ENCODE measurements around the gene CHST14. TPM values are rescaled to one million over a fixed set of nuclear protein-coding genes. Genes with fewer than 3 reads are reported as not detected.

The CHST14 gene
- total RNA-seq, 1 donor = 13.4 TPM

DNA sequence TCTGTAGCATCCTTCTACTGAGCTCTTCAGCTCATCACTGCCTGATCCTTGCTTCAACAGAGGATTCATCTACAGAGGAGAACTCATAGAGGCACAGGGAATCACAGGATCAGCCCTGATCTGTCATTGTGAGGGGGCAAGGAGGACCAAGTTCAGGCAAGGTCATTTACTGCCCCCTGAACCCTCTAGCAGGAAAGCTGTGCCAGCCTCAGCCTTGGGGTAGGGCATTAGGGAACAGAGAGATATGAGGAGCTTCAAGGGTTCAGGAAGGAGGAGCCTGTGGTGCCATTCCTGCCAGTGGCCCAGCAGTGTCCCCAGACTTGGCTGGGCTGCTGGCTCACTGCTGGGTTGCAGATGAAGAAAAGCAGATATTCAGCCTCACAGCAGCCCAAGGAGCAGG is 8.2 kb downstream of the CHST14 start:
- TF ChIP-seq, protein P1, sequence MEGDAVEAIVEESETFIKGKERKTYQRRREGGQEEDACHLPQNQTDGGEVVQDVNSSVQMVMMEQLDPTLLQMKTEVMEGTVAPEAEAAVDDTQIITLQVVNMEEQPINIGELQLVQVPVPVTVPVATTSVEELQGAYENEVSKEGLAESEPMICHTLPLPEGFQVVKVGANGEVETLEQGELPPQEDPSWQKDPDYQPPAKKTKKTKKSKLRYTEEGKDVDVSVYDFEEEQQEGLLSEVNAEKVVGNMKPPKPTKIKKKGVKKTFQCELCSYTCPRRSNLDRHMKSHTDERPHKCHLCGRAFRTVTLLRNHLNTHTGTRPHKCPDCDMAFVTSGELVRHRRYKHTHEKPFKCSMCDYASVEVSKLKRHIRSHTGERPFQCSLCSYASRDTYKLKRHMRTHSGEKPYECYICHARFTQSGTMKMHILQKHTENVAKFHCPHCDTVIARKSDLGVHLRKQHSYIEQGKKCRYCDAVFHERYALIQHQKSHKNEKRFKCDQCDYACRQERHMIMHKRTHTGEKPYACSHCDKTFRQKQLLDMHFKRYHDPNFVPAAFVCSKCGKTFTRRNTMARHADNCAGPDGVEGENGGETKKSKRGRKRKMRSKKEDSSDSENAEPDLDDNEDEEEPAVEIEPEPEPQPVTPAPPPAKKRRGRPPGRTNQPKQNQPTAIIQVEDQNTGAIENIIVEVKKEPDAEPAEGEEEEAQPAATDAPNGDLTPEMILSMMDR (IDR thresholded peaks at IDR 0.05; ENCODE audit: extremely low read depth, low read depth, low read length) = no peak
- no peaks in the 10 kb centered on the region for H3K9me3 ChIP-seq (ENCODE audit: low read depth, low read length)
- DNase-seq (ENCODE audit: insufficient read length, low spot score, missing footprints) = no peak
- H3K79me2 ChIP-seq (ENCODE audit: insufficient read depth, low read length) = no peaks in the 10 kb centered on the region
- H3K27me3 ChIP-seq (ENCODE audit: insufficient read depth, low read length) = peaks cover 23% of the 10 kb centered on the region
- H2AFZ ChIP-seq (ENCODE audit: low read length) = no peak overlapping the region
- H3K4me2 ChIP-seq (ENCODE audit: insufficient read depth, low read length) = no peak overlapping the region
- H3K27ac ChIP-seq (ENCODE audit: low read depth, low read length) = no peak overlapping the region
- H4K20me1 ChIP-seq (ENCODE audit: insufficient read depth, low read length) = no peaks in the 10 kb centered on the region
- no peaks in the 10 kb centered on the region for H3K4me1 ChIP-seq (ENCODE audit: insufficient read depth, low read length)
- H3K36me3 ChIP-seq (ENCODE audit: insufficient read depth, low read length) = no peaks in the 10 kb centered on the region
- H3K4me3 ChIP-seq (ENCODE audit: insufficient read depth, low read length) = no peak overlapping the region

DNA sequence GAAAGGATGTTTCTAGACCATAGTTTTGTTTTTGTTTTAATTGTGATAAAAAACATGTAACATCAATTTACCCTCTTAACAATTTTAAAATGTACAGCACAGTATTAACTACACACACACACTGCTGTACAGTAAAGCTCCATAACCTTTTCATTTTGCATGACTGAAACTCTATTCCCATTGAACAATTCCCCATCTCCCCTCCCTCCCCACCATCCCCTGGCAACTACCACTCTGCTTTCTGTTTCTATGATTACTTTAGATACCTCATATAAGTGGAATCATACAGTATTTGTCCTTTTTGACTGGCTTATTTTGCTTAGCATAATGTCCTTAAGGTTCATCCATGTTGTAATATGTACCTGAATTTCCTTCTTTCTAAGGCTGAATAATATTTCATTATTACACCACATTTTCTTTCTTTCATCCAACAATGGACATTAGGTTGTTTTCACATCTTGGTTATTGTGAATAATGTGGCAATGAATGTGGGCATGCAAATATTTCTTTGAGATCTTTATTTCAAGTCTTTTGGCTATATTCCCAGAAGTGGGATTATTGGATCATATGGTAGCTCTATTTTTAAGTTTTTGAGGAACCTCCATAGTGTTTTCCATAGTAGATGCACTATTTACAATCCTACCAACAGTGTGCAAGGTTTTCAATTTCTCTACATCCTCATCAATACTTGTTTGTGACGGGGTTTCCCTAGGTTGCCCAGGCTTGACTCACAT is 10.7 kb downstream of the CHST14 start:
- Histone ChIP-seq H2AFZ (ENCODE audit: low read length) (no peak overlapping the region), H3K36me3 (ENCODE audit: insufficient read depth, low read length) (no peaks in the 10 kb centered on the region), H3K9me3 (ENCODE audit: low read depth, low read length) (no peaks in the 10 kb centered on the region), H3K4me1 (ENCODE audit: insufficient read depth, low read length) (no peaks in the 10 kb centered on the region), H3K27me3 (ENCODE audit: insufficient read depth, low read length) (peaks cover 23% of the 10 kb centered on the region), H3K79me2 (ENCODE audit: insufficient read depth, low read length) (no peaks in the 10 kb centered on the region), H3K4me2 (ENCODE audit: insufficient read depth, low read length) (no peak overlapping the region), H3K4me3 (ENCODE audit: insufficient read depth, low read length) (no peak overlapping the region), H4K20me1 (ENCODE audit: insufficient read depth, low read length) (no peaks in the 10 kb centered on the region), H3K27ac (ENCODE audit: low read depth, low read length) (no peak overlapping the region)
- TF ChIP-seq, protein P1 (IDR thresholded peaks at IDR 0.05; ENCODE audit: extremely low read depth, low read depth, low read length) = no peak
- no peak for DNase-seq (ENCODE audit: insufficient read length, low spot score, missing footprints)

DNA sequence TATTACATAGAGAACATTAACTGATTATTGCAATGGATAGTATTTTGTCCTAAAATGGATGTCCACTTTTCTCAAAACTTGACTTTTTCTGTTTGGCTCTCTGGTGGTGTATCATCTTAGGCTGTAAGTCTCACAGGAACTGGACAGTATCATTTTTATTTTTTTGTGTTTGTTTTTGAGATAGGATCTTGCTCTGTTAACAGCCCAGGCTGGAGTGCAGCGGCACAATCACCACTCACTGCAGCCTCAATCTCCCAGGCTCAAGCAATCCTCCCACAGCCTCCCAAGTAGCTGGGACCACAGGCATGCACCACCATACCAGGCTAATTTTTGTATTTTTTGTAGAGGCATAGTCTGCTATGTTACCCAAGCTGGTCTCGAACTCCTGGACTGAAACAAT is 13.1 kb downstream of the CHST14 start:
- no peak for DNase-seq (ENCODE audit: insufficient read length, low spot score, missing footprints)
- no peaks in the 10 kb centered on the region for H3K79me2 ChIP-seq (ENCODE audit: insufficient read depth, low read length)
- peaks cover 10% of the 10 kb centered on the region for H3K27me3 ChIP-seq (ENCODE audit: insufficient read depth, low read length)
- TF ChIP-seq, protein P1 (IDR thresholded peaks at IDR 0.05; ENCODE audit: extremely low read depth, low read depth, low read length) = no peak
- no peak overlapping the region for H3K4me2 ChIP-seq (ENCODE audit: insufficient read depth, low read length)
- H3K4me1 ChIP-seq (ENCODE audit: insufficient read depth, low read length) = no peaks in the 10 kb centered on the region
- H3K27ac ChIP-seq (ENCODE audit: low read depth, low read length) = no peak overlapping the region
- no peaks in the 10 kb centered on the region for H4K20me1 ChIP-seq (ENCODE audit: insufficient read depth, low read length)
- H3K4me3 ChIP-seq (ENCODE audit: insufficient read depth, low read length) = no peak overlapping the region
- no peaks in the 10 kb centered on the region for H3K36me3 ChIP-seq (ENCODE audit: insufficient read depth, low read length)
- no peaks in the 10 kb centered on the region for H3K9me3 ChIP-seq (ENCODE audit: low read depth, low read length)
- H2AFZ ChIP-seq (ENCODE audit: low read length) = no peak overlapping the region

DNA sequence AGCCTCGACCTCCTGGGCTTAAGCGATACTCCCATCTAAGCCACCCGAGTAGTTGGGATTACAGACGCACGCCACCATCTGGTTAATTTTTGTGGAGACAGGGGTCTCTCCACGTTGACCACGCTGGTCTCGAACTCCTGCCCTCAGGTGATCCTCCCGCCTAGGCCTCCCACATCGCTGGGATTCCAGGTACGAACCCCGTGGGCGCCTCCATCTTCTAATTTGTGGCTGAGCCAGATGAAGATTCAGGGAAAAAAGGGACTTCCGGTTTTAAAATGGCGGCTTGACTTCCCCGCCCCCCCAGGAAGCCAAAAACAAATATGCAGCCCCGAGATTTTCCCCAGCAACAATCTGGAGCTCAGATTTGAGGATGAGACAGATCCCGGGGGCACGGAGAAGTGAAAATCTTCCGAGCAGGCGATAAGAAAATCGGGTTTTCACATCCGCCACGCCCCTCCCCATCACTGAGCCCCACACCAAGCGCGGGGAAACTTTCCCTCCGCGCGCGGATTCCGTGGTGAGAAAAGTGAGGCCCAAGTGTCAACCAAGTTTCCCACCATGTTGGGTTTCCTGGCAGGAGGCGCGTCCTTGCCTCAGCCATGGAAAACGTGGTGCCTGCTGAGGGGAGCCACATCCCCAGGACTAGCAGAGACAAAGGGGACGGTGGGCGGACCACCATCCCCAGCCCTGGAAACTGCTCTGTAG is 15.4 kb downstream of the CHST14 start:
- no peak overlapping the region for H3K4me2 ChIP-seq (ENCODE audit: insufficient read depth, low read length)
- no peak overlapping the region for H3K27ac ChIP-seq (ENCODE audit: low read depth, low read length)
- no peaks in the 10 kb centered on the region for H3K27me3 ChIP-seq (ENCODE audit: insufficient read depth, low read length)
- no peaks in the 10 kb centered on the region for H3K36me3 ChIP-seq (ENCODE audit: insufficient read depth, low read length)
- H4K20me1 ChIP-seq (ENCODE audit: insufficient read depth, low read length) = no peaks in the 10 kb centered on the region
- H3K79me2 ChIP-seq (ENCODE audit: insufficient read depth, low read length) = no peaks in the 10 kb centered on the region
- no peak overlapping the region for H2AFZ ChIP-seq (ENCODE audit: low read length)
- TF ChIP-seq, protein P1 (IDR thresholded peaks at IDR 0.05; ENCODE audit: extremely low read depth, low read depth, low read length) = no peak
- H3K4me1 ChIP-seq (ENCODE audit: insufficient read depth, low read length) = no peaks in the 10 kb centered on the region
- H3K4me3 ChIP-seq (ENCODE audit: insufficient read depth, low read length) = no peak overlapping the region
- no peak for DNase-seq (ENCODE audit: insufficient read length, low spot score, missing footprints)
- H3K9me3 ChIP-seq (ENCODE audit: low read depth, low read length) = no peaks in the 10 kb centered on the region
